HepG2 (cell line): ENCODE results near the gene STX2. TPM values are rescaled to one million over a fixed set of nuclear protein-coding genes. Genes with fewer than 3 reads are reported as not detected.
A peak's percentile ranks its signal among the peaks of the same experiment; 100 is the strongest.

ENCODE experiments used
- ATAC-seq: fragments of 200-7000 bp; cut with Tn5 transposase; 3 replicates; pipeline ENCODE4 v1.9.1; 2020; ENCODE audit warnings: mild to moderate bottlenecking, moderate library complexity
- BruUV-seq: library from RNA; stranded (reverse); fragments of 400-500 nt; replicated peaks from 2 replicates; lab custom pipeline; 2021; lab: Mats Ljungman, UMichigan
- CTCF ChIA-PET: fragments of 300-600 bp; formaldehyde crosslinking; extraction: SDS; loops from one replicate; lab custom pipeline; 2021; ENCODE audit warnings: low total read pairs, inconsistent platforms, low intra/inter-chr PET ratio; lab: Yijun Ruan, JAX
- POLR2A ChIA-PET: fragments of 350-600 bp; sonication (Branson Sonifier 250); formaldehyde crosslinking; loops from one replicate; lab custom pipeline; 2020; ENCODE audit warnings: antibody characterized with exemption, inconsistent platforms; lab: Yijun Ruan, JAX
- DNase-seq: peaks from one replicate; pipeline ENCODE4 v3.0.0-alpha.2; 2015; ENCODE audit warnings: low spot score
- FAIRE-seq: peaks from 3 replicates; lab custom pipeline; 2011; peaks lifted over from hg19 to GRCh38; lab: Jason Lieb, UNC
- H2AFZ ChIP-seq: one replicate; pipeline ENCODE4 v1.6.1; 2011; ENCODE audit warnings: low read length, inconsistent platforms
- H3K27ac ChIP-seq: fragments of 300-600 bp; 3 replicates; pipeline ENCODE4 v1.8.0; 2011; ENCODE audit warnings: mixed run types, mild to moderate bottlenecking, mixed read lengths, low read length, inconsistent platforms; ENCODE audit not compliant: insufficient read depth; ENCODE audit errors: extremely low read length
- H3K27me3 ChIP-seq, 2 experiments: fragments of 200-600 bp in 1 of 2; 2 replicates in 1 of 2; 3 replicates in 1 of 2; pipeline versions ENCODE4 v1.6.0 to v1.8.0; 2011; ENCODE audit warnings: low read length in 2 of 2, mild to moderate bottlenecking in 2 of 2, moderate library complexity in 2 of 2, inconsistent platforms in 1 of 2; ENCODE audit not compliant: insufficient read depth in 2 of 2, control insufficient read depth in 1 of 2
- H3K36me3 ChIP-seq, 2 experiments: fragments of 200-600 bp in 1 of 2; replicated peaks in 1 of 2; 2 replicates in 1 of 2; 3 replicates in 1 of 2; pipeline versions ENCODE4 v1.5.1 to v1.8.0; 2011; ENCODE audit warnings: low read length in 2 of 2, inconsistent platforms in 1 of 2; ENCODE audit not compliant: insufficient read depth in 2 of 2, control insufficient read depth in 1 of 2
- H3K4me1 ChIP-seq: 2 replicates; pipeline ENCODE4 v1.5.1; 2012; ENCODE audit warnings: low read length, inconsistent platforms; ENCODE audit not compliant: insufficient read depth
- H3K4me2 ChIP-seq: 2 replicates; pipeline ENCODE4 v1.6.0; 2011; ENCODE audit warnings: low read depth, low read length, inconsistent platforms
- H3K4me3 ChIP-seq, 3 experiments: fragments of 200-600 bp in 1 of 3; sonication (generic), shearing (Covaris generic) in 1 of 3; replicated peaks in 1 of 3; 2 replicates each; pipeline ENCODE4 v1.5.1; 2011 to 2016; ENCODE audit warnings: low read length in 3 of 3, inconsistent platforms in 2 of 3, low read depth in 2 of 3, mild to moderate bottlenecking in 2 of 3, control low read depth in 1 of 3, mixed read lengths in 1 of 3; ENCODE audit not compliant: insufficient read depth in 1 of 3
- H3K79me2 ChIP-seq: one replicate; pipeline ENCODE4 v1.6.1; 2011; ENCODE audit warnings: low read length, inconsistent platforms; ENCODE audit not compliant: insufficient read depth
- H3K9ac ChIP-seq: 2 replicates; pipeline ENCODE4 v1.6.0; 2011; ENCODE audit warnings: mild to moderate bottlenecking, low read depth, low read length, inconsistent platforms; ENCODE audit not compliant: insufficient read depth
- H3K9me3 ChIP-seq: 2 replicates; pipeline ENCODE4 v1.5.1; 2012; ENCODE audit warnings: mild to moderate bottlenecking, low read length
- H4K20me1 ChIP-seq: 2 replicates; pipeline ENCODE4 v1.6.0; 2011; ENCODE audit warnings: inconsistent platforms, mild to moderate bottlenecking, low read length, moderate library complexity; ENCODE audit not compliant: insufficient read depth
- ATF7-NPFF ChIP-seq: sonication (generic); formaldehyde crosslinking; IDR thresholded peaks from 2 replicates; pipeline ENCODE4 v1.8.1; 2023; ENCODE audit warnings: mild to moderate bottlenecking, low read depth, missing genetic modification reagents, moderate library complexity
- CREM ChIP-seq, 2 experiments: sonication (generic) in 1 of 2; formaldehyde crosslinking in 1 of 2; IDR thresholded peaks; 2 replicates each; pipeline versions ENCODE4 v1.4.0 to v1.6.1; 2016 to 2020; ENCODE audit warnings: antibody characterized with exemption in 1 of 2, mild to moderate bottlenecking in 1 of 2, missing genetic modification reagents in 1 of 2
- GATAD2A ChIP-seq: IDR thresholded peaks from 2 replicates; pipeline ENCODE4 v1.6.1; 2016
- HDAC1 ChIP-seq: sonication (generic); formaldehyde crosslinking; IDR thresholded peaks from 2 replicates; pipeline ENCODE4 v1.5.1; 2020; ENCODE audit warnings: mild to moderate bottlenecking, missing genetic modification reagents
- NR2C2 ChIP-seq: sonication (generic); formaldehyde crosslinking; IDR thresholded peaks from 2 replicates; pipeline ENCODE4 v1.4.0; 2020; ENCODE audit warnings: missing genetic modification reagents, mild to moderate bottlenecking, moderate library complexity, borderline replicate concordance
- NR2F6 ChIP-seq, 2 experiments: IDR thresholded peaks; 2 replicates each; pipeline ENCODE4 v1.6.1; 2016; ENCODE audit warnings: antibody characterized with exemption in 1 of 2, mild to moderate bottlenecking in 1 of 2
- SIN3A ChIP-seq: IDR thresholded peaks from 2 replicates; pipeline ENCODE4 v1.6.1; 2011; ENCODE audit warnings: low read depth, mild to moderate bottlenecking, control low read depth, low read length, borderline replicate concordance
- ZNF713 ChIP-seq: sonication (generic); formaldehyde crosslinking; IDR thresholded peaks from 2 replicates; pipeline ENCODE4 v1.4.0; 2020; ENCODE audit warnings: mild to moderate bottlenecking, missing genetic modification reagents
- ZSCAN9 ChIP-seq: IDR thresholded peaks from 2 replicates; pipeline ENCODE4 v1.6.1; 2016; ENCODE audit warnings: borderline replicate concordance
- WGBS: methylation state at CpG from one replicate; pipeline ENCODE4 v1.1.6; 2017; ENCODE audit warnings: low lambda C conversion rate; 5-methylcytosine and 5-hydroxymethylcytosine counted together
- in situ Hi-C: cut with HindIII; loops from 2 replicates; pipeline ENCODE4 v1.10.0; 2017; ENCODE audit warnings: low pct_unique_long_range_greater_than_20kb; ENCODE audit not compliant: extremely low pct_ligation_motif_present
- intact Hi-C: fragments of 100-400 bp; cut with micrococcal nuclease; formaldehyde crosslinking; loops from one replicate; pipeline ENCODE4 v1.10.0; 2022; ENCODE audit not compliant: unreplicated experiment
- polyA plus RNA-seq, 8 experiments: library from polyadenylated mRNA; depleted of rRNA in 3 of 8; stranded (reverse) in 7 of 8; unstranded in 1 of 8; fragments of >200 nt; fragmentation: Illumina TruSeq in 4 of 8; extraction: Trizol in 4 of 8; gene quantifications; 2 replicates each; pipeline versions ENCODE4 v1.2.1 to v1.2.3, GENCODE V29; 2011 to 2016; ENCODE audit warnings: low read depth in 4 of 8, missing spikeins in 1 of 8, mixed read lengths in 1 of 8; ENCODE audit not compliant: insufficient read depth in 1 of 8
- total RNA-seq, 5 experiments: library from RNA; depleted of rRNA; stranded (reverse); fragments of >200 nt; fragmentation: Illumina TruSeq; extraction: Trizol; gene quantifications; 2 replicates each; pipeline ENCODE4 v1.2.3, GENCODE V29; 2016; ENCODE audit warnings: low read depth in 1 of 5
- TF ChIP-seq, protein P1 (sequence below): sonication (generic); formaldehyde crosslinking; IDR thresholded peaks from 2 replicates; pipeline ENCODE4 v1.8.1; 2023; ENCODE audit warnings: mild to moderate bottlenecking, inconsistent platforms, moderate library complexity, missing genetic modification reagents, borderline replicate concordance
- TF ChIP-seq, protein P2 (sequence below): IDR thresholded peaks from 2 replicates; pipeline ENCODE4 v1.4.0; 2020; ENCODE audit warnings: mild to moderate bottlenecking, missing genetic modification reagents
- TF ChIP-seq, protein P3 (sequence below): IDR thresholded peaks from 2 replicates; pipeline ENCODE4 v1.6.1; 2016; ENCODE audit warnings: low read depth, control low read depth
- TF ChIP-seq, protein P4 (sequence below): IDR thresholded peaks from 2 replicates; pipeline ENCODE4 v1.6.1; 2016; ENCODE audit warnings: missing compliant biosample characterization, missing genetic modification reagents, borderline replicate concordance
- TF ChIP-seq, protein P5 (sequence below): sonication (generic); formaldehyde crosslinking; IDR thresholded peaks from 2 replicates; pipeline ENCODE4 v1.4.0; 2020; ENCODE audit warnings: missing genetic modification reagents, mild to moderate bottlenecking, borderline replicate concordance

Gene STX2
- total and polyA plus RNA-seq, 2 of the 13 experiments (the other 11 are each of a cell fraction or from before 2014, with no cell fraction given) = 13.4 to 25.1 TPM

DNA sequence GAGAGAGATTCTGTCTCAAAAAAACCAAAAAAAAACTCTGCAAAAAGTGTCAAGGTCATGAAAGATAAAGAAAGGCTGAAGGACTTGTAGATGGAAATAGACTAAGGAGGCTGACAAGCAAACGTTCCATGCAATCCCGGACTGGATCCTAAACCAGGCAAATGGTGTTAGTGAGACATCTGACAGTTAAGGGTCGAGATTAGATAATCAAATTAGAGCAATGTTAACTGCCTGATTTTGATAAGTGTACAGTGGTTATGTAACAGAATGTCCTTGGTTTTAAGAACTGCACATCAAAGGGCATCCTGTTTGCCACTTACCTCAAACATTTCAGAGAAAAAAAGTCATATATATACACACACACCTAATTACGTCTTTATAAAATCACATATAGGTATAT, 29.4 kb upstream of the STX2 start:
- Histone ChIP-seq H3K36me3 (0 out of 5 replicates have a peak, but pooled peaks cover 0 to 8% of the 10 kb centered on the region in 2 experiments), H3K27ac (no peak overlapping the region), H3K9ac (no peak overlapping the region), H3K79me2 (peaks cover 11% of the 10 kb centered on the region), H3K4me3 (no peak overlapping the region), H3K9me3 (no peaks in the 10 kb centered on the region), H3K27me3 (no peaks in the 10 kb centered on the region; a peak in 1 of 5 replicates), H4K20me1 (peaks cover 4% of the 10 kb centered on the region; the same call in 1 of the 2 replicates), H3K4me2 (0 out of 2 replicates have a peak overlapping the region, but pooled peaks have one; percentile 5), H3K4me1 (peaks cover 57% of the 10 kb centered on the region), H2AFZ (no peak overlapping the region)
- WGBS = 3% methylated on average over 4 of the region's 4 CpGs
- in situ Hi-C loops = no loop called here
- POLR2A ChIA-PET = no interaction called here
- BruUV-seq = no TSS peak
- no peak for DNase-seq
- ATAC-seq = no peak
- CTCF ChIA-PET = no interaction called here
- FAIRE-seq = no peak
- intact Hi-C loops = no loop called here
- TF ChIP-seq NR2C2 (CRISPR knock-in tag) (no peak), SIN3A (no peak), ZNF713 (no peak), NR2F6 (IDR thresholded peaks at IDR 0.05) (no peak), NR2F6 (CRISPR knock-in tag; IDR thresholded peaks at IDR 0.05) (0 out of 2 replicates have a peak, but pooled peaks have one; percentile 20), ZSCAN9 (CRISPR knock-in tag) (no peak), ATF7-NPFF (CRISPR knock-in tag) (no peak), HDAC1 (CRISPR knock-in tag) (no peak), CREM (IDR thresholded peaks at IDR 0.05) (no peak), CREM (CRISPR knock-in tag; IDR thresholded peaks at IDR 0.05) (no peak), GATAD2A (CRISPR knock-in tag) (peak; percentile 30; the same call in 1 of the 2 replicates)
- TF ChIP-seq, protein P1, sequence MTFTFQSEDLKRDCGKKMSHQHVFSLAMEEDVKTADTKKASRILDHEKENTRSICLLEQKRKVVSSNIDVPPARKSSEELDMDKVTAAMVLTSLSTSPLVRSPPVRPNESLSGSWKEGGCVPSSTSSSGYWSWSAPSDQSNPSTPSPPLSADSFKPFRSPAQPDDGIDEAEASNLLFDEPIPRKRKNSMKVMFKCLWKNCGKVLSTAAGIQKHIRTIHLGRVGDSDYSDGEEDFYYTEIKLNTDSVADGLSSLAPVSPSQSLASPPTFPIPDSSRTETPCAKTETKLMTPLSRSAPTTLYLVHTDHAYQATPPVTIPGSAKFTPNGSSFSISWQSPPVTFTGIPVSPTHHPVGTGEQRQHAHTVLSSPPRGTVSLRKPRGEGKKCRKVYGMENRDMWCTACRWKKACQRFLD = no peak
- TF ChIP-seq, protein P2, sequence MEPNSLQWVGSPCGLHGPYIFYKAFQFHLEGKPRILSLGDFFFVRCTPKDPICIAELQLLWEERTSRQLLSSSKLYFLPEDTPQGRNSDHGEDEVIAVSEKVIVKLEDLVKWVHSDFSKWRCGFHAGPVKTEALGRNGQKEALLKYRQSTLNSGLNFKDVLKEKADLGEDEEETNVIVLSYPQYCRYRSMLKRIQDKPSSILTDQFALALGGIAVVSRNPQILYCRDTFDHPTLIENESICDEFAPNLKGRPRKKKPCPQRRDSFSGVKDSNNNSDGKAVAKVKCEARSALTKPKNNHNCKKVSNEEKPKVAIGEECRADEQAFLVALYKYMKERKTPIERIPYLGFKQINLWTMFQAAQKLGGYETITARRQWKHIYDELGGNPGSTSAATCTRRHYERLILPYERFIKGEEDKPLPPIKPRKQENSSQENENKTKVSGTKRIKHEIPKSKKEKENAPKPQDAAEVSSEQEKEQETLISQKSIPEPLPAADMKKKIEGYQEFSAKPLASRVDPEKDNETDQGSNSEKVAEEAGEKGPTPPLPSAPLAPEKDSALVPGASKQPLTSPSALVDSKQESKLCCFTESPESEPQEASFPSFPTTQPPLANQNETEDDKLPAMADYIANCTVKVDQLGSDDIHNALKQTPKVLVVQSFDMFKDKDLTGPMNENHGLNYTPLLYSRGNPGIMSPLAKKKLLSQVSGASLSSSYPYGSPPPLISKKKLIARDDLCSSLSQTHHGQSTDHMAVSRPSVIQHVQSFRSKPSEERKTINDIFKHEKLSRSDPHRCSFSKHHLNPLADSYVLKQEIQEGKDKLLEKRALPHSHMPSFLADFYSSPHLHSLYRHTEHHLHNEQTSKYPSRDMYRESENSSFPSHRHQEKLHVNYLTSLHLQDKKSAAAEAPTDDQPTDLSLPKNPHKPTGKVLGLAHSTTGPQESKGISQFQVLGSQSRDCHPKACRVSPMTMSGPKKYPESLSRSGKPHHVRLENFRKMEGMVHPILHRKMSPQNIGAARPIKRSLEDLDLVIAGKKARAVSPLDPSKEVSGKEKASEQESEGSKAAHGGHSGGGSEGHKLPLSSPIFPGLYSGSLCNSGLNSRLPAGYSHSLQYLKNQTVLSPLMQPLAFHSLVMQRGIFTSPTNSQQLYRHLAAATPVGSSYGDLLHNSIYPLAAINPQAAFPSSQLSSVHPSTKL (CRISPR knock-in tag) = 0 out of 2 replicates have a peak, but pooled peaks have one; percentile 24
- TF ChIP-seq, protein P3, sequence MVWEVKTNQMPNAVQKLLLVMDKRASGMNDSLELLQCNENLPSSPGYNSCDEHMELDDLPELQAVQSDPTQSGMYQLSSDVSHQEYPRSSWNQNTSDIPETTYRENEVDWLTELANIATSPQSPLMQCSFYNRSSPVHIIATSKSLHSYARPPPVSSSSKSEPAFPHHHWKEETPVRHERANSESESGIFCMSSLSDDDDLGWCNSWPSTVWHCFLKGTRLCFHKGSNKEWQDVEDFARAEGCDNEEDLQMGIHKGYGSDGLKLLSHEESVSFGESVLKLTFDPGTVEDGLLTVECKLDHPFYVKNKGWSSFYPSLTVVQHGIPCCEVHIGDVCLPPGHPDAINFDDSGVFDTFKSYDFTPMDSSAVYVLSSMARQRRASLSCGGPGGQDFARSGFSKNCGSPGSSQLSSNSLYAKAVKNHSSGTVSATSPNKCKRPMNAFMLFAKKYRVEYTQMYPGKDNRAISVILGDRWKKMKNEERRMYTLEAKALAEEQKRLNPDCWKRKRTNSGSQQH (CRISPR knock-in tag) = no peak
- TF ChIP-seq, protein P4, sequence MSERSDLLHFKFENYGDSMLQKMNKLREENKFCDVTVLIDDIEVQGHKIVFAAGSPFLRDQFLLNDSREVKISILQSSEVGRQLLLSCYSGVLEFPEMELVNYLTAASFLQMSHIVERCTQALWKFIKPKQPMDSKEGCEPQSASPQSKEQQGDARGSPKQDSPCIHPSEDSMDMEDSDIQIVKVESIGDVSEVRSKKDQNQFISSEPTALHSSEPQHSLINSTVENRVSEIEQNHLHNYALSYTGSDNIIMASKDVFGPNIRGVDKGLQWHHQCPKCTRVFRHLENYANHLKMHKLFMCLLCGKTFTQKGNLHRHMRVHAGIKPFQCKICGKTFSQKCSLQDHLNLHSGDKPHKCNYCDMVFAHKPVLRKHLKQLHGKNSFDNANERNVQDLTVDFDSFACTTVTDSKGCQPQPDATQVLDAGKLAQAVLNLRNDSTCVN (CRISPR knock-in tag) = no peak
- TF ChIP-seq, protein P5, sequence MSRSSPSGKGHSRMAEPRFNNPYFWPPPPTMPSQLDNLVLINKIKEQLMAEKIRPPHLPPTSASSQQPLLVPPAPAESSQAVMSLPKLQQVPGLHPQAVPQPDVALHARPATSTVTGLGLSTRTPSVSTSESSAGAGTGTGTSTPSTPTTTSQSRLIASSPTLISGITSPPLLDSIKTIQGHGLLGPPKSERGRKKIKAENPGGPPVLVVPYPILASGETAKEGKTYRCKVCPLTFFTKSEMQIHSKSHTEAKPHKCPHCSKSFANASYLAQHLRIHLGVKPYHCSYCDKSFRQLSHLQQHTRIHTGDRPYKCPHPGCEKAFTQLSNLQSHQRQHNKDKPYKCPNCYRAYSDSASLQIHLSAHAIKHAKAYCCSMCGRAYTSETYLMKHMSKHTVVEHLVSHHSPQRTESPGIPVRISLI = 0 out of 2 replicates have a peak, but pooled peaks have one; percentile 25
